NCI-H82 (cell line): ENCODE results near the gene VWF.
A peak's percentile ranks its signal among the peaks of the same experiment; 100 is the strongest.

Experiments
- DNase-seq: peaks from one replicate; lab custom pipeline; 2025; lab: John Stamatoyannopoulos, UW

Gene VWF

DNA sequence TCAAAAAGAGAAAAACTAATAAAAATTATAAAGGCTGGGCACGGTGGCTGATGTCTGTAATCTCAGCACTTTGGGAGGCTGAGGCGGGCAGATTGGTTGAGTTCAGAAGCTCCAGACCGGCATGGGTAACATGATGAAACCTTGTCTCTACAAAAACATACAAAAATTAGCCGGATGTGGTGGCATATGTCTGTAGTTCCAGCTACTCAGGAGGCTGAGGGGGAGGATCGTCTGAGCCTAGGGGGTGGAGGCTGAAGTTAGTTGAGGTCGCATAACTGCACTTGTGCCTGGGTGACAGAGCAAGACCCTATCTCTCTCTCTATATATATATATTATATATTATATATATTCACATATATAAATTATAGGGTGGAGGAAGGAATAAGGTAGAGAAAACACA is 146.9 kb downstream of the VWF start:
- no peak for DNase-seq

DNA sequence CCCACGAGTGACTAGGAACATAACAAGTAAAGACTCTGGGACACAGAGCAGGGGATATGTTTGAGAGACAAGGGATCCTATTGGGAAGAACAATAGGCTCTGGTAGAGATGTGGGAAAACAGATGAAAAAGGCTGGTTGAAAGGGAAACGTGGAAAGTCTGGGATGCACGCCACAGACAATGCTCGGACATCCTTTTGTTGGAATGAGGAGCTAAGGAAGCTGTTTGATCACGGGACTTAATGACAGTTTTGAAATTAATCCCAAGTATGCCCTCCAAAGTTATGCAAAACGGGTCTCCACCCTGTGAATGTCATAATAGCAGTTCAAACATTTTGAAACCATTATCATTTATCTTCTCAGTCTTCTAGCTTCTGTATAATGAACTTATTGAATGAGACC is 147.8 kb downstream of the VWF start:
- DNase-seq, result no peak

DNA sequence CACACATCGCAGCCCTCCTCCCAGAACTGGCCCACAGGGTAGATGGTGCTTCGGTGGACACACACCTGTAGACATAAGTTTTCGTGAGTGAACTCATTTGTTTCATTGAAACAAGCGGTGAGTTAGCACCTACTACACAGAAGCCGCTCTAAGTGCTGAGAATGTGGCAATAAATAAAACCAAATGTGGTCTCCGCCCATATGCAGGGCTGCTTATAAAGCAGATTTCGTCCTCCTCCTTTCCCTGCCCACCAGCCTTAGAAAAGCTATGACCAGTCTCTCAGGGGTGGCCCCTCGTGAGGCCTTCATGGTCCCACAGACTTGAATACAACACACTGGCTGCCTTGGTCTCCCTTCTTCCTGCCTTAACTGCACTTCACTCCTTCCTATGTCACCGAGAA is 148.3 kb downstream of the VWF start:
- no peak for DNase-seq

DNA sequence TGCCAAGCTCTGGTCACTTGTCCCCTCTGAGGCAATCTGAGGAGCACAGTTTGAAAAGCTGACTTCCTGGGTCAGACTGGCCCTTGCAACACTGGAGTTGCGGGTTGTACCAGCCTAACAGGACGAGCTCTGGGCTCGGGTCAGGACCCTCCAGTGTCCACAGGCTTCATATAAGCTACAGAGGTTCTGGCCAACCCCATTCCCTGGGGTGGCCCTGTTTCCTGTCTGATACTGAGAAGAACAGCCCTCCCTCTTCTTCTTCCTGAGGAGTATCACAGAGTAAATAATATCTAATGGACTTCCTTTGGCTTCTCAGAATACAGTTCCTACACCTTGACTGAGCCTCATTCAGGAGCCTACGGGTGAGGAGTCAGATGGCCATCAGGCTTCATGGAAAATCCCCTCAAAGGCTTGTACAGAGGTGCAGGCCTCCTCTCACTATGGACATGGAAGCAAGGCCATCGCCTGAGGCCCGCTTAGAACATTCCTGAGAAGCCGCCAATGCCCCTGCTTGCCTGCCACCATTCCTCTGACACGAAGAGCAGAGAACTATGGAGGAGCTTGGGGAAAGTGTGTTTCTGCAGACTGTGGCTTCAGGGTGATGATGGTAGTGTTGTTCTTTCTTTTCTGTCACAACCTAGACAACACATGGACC is 150.9 kb downstream of the VWF start:
- no peak for DNase-seq

DNA sequence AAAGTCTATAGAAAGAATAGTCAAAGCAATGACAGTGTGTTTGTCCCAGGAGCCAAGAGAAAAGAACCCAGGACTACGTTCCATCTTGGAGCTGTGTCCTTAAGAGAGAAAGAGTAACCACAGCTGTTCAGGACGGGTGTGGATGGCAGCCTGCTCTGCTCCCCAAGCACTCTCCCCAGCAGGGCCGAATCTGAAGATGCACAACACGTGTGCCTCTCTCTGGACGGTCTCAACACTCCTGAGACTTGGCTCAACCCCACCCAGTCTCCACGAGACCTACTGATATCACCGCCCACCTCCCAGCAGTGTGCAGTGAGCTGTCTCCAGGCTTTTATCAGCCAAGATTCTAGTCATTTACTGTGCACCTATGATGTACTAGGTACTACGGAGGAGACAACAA is 152.1 kb downstream of the VWF start:
- DNase-seq, result no peak

DNA sequence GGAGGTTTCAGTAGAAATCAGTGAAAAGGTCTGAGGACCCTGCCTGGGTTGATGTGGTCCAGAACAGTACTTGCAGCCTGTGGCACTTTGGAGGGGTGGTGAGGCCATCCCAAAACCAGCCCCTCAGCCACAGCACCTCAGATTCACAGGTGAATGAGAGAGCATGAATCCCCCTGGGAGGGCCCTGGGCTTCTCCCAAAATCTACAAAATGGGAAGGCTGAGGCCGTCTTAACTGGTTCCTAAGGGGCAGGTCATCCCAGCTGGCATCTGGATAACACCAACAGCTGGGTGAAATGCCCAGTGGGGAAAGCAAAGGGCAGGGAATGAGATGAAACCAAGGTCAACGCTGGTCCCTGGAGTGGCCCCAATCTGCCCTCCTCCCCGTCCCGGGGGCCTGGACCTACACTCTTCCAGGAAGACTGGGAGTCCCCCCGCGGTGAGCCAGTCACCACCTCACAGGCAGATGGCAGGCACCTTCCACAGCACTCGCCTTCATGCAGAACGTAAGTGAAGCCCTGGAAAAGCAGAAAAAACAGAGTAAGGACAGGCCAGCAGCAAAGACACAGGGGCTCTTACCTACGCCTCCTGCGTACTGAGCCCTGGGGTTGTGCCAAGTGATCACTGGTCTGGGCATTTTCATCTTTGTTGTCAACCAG is 153.1 kb downstream of the VWF start:
- no peak for DNase-seq

DNA sequence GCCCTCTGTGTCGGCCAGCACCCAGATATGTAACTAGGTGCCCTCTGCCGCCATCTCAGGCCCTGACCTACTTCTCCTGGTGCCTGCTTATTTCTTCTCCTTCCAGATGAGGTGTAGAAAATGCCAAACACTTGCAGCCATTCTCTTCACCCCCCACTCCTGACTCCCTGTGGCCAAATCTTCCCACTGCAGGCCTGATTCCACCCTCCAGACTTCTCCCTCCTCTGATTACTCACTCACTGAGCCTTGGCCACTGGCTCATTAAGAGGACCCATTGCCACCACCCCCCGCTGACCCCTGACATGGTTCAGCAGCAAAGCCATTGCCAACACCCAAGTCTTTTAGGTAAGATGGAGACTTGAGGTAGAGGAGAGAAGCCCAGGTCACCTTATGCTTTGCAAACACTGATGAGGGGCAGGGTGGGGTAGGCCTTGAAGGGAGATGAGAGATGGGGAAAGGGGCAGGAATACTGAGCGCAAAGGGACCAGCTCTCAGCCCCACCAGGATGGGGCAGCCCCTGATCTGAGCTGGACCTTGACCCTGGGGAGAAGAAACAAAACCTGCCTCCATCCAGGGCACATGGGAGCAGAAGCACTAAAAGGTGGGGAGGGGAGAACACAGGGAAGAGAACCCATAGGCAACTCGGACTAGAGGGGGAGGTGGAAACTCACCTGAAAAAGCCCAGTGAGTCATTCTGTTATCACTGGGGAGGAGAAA is 154.3 kb downstream of the VWF start:
- no peak for DNase-seq

DNA sequence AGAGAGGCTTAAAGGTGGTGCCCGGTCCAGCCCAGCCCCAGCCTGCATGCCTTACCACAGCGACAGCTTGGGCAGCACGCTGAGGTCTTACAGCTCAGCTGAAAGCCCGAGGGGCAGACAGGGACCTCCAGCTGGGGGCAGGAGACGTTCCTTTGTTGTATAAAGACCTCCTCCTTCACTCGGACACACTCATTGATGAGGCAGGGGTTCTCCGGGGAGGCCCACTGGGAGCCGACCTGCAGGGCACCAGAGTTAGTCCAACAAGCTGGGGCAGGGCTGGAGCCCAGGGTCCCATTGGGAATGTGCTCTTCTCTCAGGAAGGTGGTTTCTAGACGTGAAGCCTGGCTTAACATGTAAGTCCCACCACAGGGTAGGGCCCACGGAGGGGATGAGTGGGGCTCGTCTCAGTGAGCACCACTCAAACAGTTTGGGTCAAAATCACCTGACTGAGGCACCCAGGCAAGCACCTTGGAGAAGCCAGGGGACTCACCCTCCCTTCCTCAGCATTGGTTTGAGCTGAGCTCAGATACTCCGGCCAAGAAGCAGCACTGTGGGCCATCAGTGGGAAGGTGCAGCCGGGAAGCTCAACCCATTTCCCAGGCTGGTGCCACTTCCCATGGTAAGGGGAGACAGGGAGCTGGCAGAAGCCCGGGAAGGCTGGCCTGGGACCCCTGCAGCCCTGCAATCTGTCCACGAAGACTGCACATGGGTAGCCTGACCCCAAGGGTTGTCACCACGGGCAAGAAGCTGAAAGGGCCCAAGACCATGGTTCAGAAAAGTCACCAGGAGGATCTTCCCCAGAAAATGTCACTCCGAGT is 155.1 kb downstream of the VWF start:
- no peak for DNase-seq

DNA sequence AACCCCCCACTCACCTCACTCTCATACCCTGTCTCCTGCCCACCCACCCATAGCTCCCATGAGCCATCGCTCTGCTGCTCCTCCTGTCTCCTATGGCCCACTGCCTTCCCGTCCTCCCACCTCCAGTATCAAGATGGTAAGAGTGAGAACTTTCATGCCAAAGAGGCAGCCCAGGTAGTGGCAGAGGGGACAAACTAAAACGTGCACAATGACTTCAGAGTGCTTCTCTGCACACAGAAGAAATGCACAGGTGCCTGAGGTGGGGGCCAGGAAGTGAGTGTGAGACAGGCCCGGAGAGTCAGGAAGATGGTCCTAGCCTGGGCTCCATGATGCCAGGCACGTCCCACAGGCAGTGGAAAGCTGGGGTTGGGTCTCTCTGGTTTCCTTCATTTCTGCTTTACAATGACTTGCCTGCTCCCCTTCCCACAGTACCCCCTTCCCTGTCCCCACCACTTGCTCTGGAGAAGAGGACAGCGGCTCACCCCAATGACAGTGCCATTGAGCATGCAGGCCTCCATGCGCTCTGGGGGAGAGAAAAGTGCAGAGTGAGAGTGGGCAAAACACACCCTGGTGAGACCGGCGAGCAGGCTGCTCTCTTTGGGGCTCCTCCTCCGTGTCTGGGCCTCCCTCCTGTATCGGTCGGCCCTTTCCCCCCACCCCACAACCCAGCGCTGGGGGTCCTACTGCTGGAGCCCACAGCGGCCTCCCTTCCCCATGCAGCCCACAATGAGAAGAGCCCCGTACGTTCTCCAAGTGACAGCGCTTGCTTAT is 156.6 kb downstream of the VWF start:
- no peak for DNase-seq

DNA sequence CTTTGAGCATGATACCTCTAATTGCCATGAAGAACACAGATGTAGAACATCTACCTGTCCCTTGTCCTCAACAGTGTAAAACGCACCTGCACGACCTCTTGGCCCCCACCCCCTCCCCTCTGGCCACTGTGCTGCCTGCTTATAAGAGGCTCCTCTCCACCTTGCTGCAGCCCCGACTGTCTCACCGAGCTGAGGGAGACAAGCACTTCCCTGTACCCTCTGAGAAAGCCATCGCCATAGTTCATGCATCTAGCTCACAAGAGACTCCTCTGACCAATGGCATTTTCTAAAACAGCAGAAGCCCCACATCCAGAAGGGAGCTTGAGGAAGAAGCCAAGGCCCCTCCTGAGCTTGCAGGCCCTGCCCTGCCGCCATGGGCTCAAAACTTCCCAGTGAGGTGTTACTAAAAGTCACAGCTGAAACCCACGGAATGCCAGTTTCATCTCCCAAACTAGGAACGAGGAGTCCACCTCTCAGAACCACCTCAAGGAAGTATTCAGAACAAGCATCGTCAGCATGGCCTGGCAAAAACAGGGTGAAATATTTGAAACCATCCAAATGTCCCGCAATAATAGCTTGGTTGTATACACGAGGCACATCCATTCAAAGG is 157.9 kb downstream of the VWF start:
- no peak for DNase-seq

DNA sequence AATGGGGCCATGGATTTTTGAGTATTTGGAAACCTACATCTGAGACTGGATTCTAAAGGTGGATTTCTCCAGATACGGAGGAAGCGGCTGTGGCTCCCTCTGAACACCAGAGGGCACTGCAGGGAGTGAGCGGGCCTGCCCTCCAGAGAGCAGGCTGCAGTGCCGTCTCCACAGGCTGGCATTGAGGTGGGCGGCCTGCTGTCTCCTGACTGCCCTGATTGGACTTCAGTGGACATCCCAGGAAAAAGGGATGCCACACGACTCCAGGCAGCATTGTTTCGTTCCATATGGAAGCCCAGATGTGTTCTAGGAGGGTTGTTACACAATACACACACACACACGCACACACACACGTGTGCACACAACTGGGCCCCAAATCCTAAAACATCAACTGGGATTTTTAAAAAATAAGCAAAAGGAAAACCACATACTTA is 158.5 kb downstream of the VWF start:
- DNase-seq, result peak; percentile 81

DNA sequence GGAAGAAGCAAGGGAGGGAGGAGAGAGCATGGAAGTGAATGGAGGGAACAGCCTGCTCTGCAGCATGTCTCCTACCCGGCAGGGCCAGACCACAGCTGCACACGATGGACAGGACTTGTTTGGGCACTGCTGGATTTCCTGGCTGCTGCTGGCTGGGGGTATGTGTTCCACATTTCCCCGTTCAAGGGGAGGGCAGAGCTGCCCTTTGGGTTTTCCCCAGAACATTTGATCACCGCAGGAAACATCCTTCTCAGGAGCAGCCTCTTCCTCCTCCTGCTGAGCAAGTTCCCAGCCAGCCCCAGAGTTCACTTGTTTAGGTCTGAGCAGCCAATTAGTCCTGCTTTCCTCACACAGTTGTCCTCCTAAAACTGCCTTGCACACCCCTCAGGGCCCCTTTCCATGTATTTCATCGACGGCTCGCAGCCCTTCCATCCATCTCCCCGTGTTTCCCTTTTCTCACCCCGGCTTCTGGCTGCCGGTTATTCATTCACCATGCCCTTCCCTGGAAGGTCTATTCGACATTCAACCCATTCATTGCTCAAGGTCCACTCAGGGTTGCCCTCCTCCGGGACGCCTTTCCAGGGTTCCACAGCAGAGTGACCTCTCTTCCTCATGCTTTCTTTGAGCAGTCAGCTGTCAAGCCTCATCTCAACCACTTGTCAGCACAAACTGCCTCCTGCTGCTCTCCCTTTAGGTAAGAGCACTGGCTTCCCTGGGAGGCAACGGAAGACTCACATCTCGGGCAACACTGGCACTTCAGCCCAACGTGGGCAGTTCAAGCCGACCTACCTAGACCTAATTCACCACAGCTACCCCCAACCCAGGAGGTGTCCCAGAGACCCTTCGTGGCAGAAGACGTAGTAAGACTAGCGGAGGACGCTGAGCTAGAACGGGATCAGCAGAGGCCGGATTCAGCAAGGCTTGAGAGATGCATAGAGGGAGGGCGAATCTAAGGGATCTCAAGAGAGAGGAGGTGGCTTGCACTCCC is 159.3 kb downstream of the VWF start:
- no peak for DNase-seq

DNA sequence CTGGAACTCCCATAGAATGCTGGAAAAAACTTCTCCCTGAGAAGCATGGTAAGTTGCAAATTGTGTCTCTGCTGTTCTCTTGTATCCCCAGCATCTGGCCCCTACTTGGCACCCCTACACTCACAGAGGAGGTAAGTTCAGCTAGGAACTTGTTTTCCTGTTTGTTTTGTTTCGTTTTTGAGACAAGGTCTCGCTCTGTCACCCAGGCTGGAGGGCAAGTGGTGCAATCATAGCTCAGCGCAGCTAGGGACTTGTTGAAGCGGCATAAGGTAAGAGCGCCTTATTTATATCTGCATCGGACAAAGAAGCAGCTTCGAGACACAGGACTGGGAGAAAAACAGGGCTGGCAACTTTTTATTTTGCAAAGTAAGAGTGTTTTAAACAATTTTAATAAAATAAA is 161.0 kb downstream of the VWF start:
- no peak for DNase-seq

DNA sequence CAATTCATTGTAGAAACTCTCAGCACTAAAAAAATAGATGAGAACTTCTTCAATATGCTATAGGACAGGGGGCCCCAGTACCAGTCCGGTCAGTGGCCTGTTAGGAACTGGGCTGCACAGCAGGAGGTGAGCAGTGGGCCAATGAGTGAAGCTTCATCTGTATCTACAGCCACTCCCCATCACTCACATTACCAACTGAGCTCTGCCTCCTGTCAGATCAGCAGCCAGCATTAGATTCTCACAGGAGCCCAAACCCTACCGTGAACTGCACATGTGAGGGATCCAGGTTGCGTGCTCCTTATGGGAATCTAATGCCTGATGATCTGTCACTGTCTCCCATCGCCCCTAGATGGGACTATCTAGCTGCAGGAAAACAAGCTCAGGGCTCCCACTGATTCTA is 163.7 kb downstream of the VWF start:
- peak; percentile 53 for DNase-seq

DNA sequence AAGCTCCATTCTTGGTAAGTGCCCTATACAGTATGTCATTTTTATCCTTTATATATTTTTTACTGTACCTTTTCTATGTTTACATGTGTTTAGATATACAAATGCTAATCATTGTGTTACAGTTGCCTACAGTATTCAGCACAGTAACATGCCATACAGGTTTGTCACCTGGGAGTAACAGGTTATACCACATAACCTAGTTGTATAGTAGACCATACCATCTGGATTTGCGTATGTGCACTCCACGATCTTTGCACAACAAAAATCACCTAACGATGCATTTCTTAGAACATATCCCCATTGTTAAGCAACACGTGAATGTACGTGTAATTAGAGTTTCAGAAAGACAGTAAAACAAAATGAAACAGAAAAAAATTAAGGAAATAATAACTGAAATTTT is 167.5 kb downstream of the VWF start:
- DNase-seq, result no peak

DNA sequence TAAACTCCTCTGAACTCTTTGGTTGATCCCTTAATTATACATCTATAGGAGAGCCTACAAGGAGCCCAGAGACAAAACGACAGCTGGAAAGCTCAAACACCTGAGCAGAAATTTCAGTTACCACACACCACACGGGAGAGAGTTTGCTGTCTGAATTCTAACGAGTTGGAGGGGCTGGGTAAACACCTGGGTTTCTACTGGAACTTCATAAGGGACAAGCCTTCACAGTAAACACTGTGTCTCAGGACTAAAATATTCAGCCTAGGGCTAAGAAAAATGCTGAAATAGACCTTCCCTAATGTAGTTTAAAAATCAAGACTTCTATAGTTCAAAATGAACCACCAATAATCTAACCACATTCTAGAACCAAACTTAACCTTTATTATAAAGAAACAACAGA is 169.8 kb downstream of the VWF start:
- no peak for DNase-seq

DNA sequence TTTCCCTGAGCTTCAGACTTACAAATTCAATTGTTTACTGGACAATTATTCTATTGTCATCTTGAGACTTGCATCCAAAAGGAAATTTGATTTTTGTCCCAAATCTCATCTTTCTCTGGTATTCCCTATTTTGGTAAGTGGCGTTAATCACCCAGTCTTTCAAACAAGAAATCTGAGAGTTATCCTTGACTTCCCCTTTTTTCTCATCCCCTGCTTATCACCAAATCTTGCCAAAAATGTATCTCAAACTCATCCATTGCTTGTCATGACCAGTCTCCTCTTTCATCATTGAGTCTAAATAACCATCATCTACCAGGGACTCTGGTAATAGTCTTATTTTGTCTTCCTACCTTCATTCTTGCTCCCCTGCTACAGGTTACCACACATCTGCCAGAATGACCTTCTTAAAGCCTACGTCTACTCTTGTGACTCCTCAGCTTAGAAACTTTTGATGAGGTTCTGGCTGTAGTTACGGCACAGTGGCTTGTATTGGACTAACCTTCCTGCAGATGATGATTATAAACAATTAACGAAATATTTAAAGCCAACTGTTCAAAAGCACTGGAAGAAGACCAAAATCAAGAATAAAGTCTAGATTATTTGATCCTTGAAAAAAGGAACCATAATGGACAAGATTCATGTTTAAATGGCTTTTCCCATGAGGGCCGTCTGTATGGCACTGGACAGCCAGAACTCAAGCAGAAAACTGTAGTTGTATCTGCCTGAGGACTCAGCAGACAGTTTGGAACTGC is 170.5 kb downstream of the VWF start:
- DNase-seq, result no peak

DNA sequence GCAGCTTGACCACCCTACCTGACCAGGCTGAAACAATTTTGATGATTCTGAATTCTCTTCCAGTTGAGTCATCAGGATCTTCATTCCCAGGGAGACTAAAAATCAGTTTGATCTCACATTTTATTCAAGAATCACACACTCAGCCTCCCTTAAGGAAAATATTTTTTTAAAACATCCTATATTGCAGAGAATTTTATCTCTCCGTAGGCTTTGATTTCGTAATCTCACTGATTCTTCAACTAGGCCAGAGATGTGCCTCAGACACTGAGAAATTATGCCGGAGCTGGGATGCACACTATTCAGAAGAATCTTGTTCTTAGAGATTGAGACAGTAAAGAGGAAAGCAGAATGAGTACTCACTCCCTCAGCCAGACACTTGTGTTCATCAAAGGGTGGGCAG is 172.4 kb downstream of the VWF start:
- no peak for DNase-seq

DNA sequence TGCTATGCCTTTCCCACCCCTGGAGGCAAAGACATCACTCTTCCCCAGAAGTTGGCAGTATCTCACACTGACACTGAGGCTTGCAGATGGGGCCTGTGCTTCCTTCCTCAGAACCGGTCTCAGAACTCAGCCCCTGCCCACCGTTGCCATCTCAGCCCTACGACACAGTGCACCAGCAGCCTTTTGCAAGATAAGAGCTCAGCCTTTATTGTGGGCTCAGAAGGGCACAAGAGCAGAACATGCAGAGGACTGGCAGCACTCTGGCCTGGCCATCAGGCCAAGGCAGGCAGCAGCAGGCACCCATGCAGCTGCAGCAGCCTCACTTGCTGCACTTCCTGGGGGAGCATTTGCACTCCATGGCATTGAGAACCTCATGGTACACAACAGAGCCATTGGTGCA is 175.8 kb downstream of the VWF start:
- no peak for DNase-seq
